Natural killer cell treated with Interleukin-12 subunit alpha and Interleukin-12 subunit beta and Interleukin-15 and Interleukin-18, amount 100 ng/mL, for 72 hours (primary cell): ENCODE results near the gene SAC3D1. TPM values are rescaled to one million over a fixed set of nuclear protein-coding genes. Genes with fewer than 3 reads are reported as not detected.

ENCODE experiments used
- ATAC-seq, 2 donors: fragments of 150-1000 bp; cut with Tn5 transposase in 1 of 2; sonication (Bioruptor Pico), chemical (Tn5 transposase) in 1 of 2; 2 replicates each; pipeline ENCODE4 v1.10.0; 2021
- DNase-seq: peaks from one replicate; pipeline ENCODE4 v3.0.0; 2022; ENCODE audit warnings: low spot score
- H3K27ac Mint-ChIP-seq, 2 donors: 1 replicate in 1 of 2; 2 replicates in 1 of 2; pipeline ENCODE4 v1.8.0; 2022; ENCODE audit warnings: mixed read lengths in 2 of 2, mild to moderate bottlenecking in 1 of 2, moderate library complexity in 1 of 2
- H3K27me3 Mint-ChIP-seq, 2 donors: 1 replicate in 1 of 2; 2 replicates in 1 of 2; pipeline ENCODE4 v1.8.0; 2022; ENCODE audit warnings: mixed read lengths in 2 of 2
- H3K36me3 Mint-ChIP-seq: one replicate; pipeline ENCODE4 v1.8.0; 2022; ENCODE audit warnings: mixed read lengths
- H3K4me1 Mint-ChIP-seq, 2 donors: 1 replicate in 1 of 2; 2 replicates in 1 of 2; pipeline ENCODE4 v1.8.0; 2022; ENCODE audit warnings: low read depth in 2 of 2, mixed read lengths in 2 of 2, mild to moderate bottlenecking in 1 of 2
- H3K4me3 Mint-ChIP-seq: one replicate; pipeline ENCODE4 v1.8.0; 2022; ENCODE audit warnings: mixed read lengths
- H3K9me3 Mint-ChIP-seq: 2 replicates; pipeline ENCODE4 v1.8.0; 2022; ENCODE audit warnings: mixed read lengths
- total RNA-seq, 2 donors: library from RNA; stranded (reverse); gene quantifications; one replicate each; pipeline ENCODE4 v1.2.3, GENCODE V29; 2022

SAC3D1 gene
- total RNA-seq, 2 donors from 2014 or later, result 7.6 to 18.5 TPM

- Mint-ChIP-seq H3K9me3 (no peaks in the 10 kb centered on the region), H3K4me3 (no peak within 1 kb of the TSS), H3K27me3 (peaks cover 0 to 15% of the 10 kb centered on the region in 2 donors), H3K36me3 (no peaks in the 10 kb centered on the region), H3K27ac (no peak within 1 kb of the TSS), H3K4me1 (peaks cover 0 to 6% of the 10 kb centered on the region in 2 donors)
- DNase-seq, result no peak
- ATAC-seq, result peak in 1 of 2 donors; percentile 21
Observed at GRCh38 chr11:65058419-65059054, 17.5 kb downstream of the SAC3D1 start, which contains the start of gene NAALADL1. TSS of gene NAALADL1 (minus strand) at chr11:65058553. CDS start at chr11:65058521, 32 bp downstream.

GRCh38 chr11:65059523-65059922, 18.5 kb downstream of the SAC3D1 start:
- H3K27me3 Mint-ChIP-seq, result peaks cover 0 to 9% of the 10 kb centered on the region in 2 donors
- no peak for ATAC-seq
- H3K36me3 Mint-ChIP-seq, result no peaks in the 10 kb centered on the region
- no peak for DNase-seq
- H3K27ac Mint-ChIP-seq, result no peak overlapping the region
- H3K9me3 Mint-ChIP-seq, result no peaks in the 10 kb centered on the region
- no peaks in the 10 kb centered on the region for H3K4me1 Mint-ChIP-seq
- H3K4me3 Mint-ChIP-seq, result no peak overlapping the region

- Mint-ChIP-seq H3K4me1 (no peaks in the 10 kb centered on the region), H3K27me3 (peaks cover 0 to 9% of the 10 kb centered on the region in 2 donors)
Observed at GRCh38 chr11:65059959-65060824, 19.2 kb downstream of the SAC3D1 start.

GRCh38 chr11:65060913-65061408, 20.0 kb downstream of the SAC3D1 start:
- no peak for ATAC-seq
- Mint-ChIP-seq H3K36me3 (no peaks in the 10 kb centered on the region), H3K27me3 (peaks cover 0 to 7% of the 10 kb centered on the region in 2 donors), H3K27ac (no peak overlapping the region), H3K4me1 (no peaks in the 10 kb centered on the region), H3K4me3 (no peak overlapping the region), H3K9me3 (no peaks in the 10 kb centered on the region)
- no peak for DNase-seq

More at GRCh38 chr11:65059959-65060824, 19.2 kb downstream of the SAC3D1 start:
- H3K27ac Mint-ChIP-seq, result no peak overlapping the region
- ATAC-seq, result no peak
- no peak for DNase-seq
- no peaks in the 10 kb centered on the region for H3K9me3 Mint-ChIP-seq
- H3K36me3 Mint-ChIP-seq, result no peaks in the 10 kb centered on the region
- H3K4me3 Mint-ChIP-seq, result no peak overlapping the region

- DNase-seq (no peak), ATAC-seq (no peak)
- H3K4me1 Mint-ChIP-seq, result no peaks in the 10 kb centered on the region
- H3K27me3 Mint-ChIP-seq, result peaks cover 0 to 7% of the 10 kb centered on the region in 2 donors
- H3K36me3 Mint-ChIP-seq, result no peaks in the 10 kb centered on the region
- H3K4me3 Mint-ChIP-seq, result no peak overlapping the region
- no peak overlapping the region for H3K27ac Mint-ChIP-seq
- H3K9me3 Mint-ChIP-seq, result no peaks in the 10 kb centered on the region
Observed at GRCh38 chr11:65063532-65063931, 22.5 kb downstream of the SAC3D1 start.

- peaks cover 0 to 7% of the 10 kb centered on the region in 2 donors for H3K27me3 Mint-ChIP-seq
- no peaks in the 10 kb centered on the region for H3K4me1 Mint-ChIP-seq
- H3K27ac Mint-ChIP-seq, result no peak overlapping the region
- no peaks in the 10 kb centered on the region for H3K36me3 Mint-ChIP-seq
- DNase-seq (no peak), ATAC-seq (no peak)
- H3K4me3 Mint-ChIP-seq, result no peak overlapping the region
- H3K9me3 Mint-ChIP-seq, result no peaks in the 10 kb centered on the region
Observed at GRCh38 chr11:65064847-65065240, 23.8 kb downstream of the SAC3D1 start.

- Mint-ChIP-seq H3K4me1 (no peaks in the 10 kb centered on the region), H3K36me3 (no peaks in the 10 kb centered on the region), H3K4me3 (no peak overlapping the region), H3K27ac (no peak overlapping the region), H3K9me3 (no peaks in the 10 kb centered on the region), H3K27me3 (peaks cover 0 to 7% of the 10 kb centered on the region in 2 donors)
- DNase-seq, result no peak
- ATAC-seq, result no peak
Observed at GRCh38 chr11:65065851-65066250, 24.8 kb downstream of the SAC3D1 start.

GRCh38 chr11:65066315-65066714, 25.3 kb downstream of the SAC3D1 start:
- Mint-ChIP-seq H3K4me3 (no peak overlapping the region), H3K27me3 (peaks cover 0 to 4% of the 10 kb centered on the region in 2 donors), H3K27ac (no peak overlapping the region), H3K36me3 (no peaks in the 10 kb centered on the region), H3K9me3 (no peaks in the 10 kb centered on the region), H3K4me1 (no peaks in the 10 kb centered on the region)
- no peak for DNase-seq
- no peak for ATAC-seq

GRCh38 chr11:65066805-65067291, 25.8 kb downstream of the SAC3D1 start:
- Mint-ChIP-seq H3K4me3 (no peak overlapping the region), H3K36me3 (no peaks in the 10 kb centered on the region), H3K4me1 (no peaks in the 10 kb centered on the region), H3K9me3 (no peaks in the 10 kb centered on the region), H3K27ac (no peak overlapping the region), H3K27me3 (peaks cover 0 to 4% of the 10 kb centered on the region in 2 donors)
- DNase-seq, result no peak
- no peak for ATAC-seq

GRCh38 chr11:65067446-65067845, 26.4 kb downstream of the SAC3D1 start:
- Mint-ChIP-seq H3K27me3 (peaks cover 0 to under 1% of the 10 kb centered on the region in 2 donors), H3K4me1 (no peaks in the 10 kb centered on the region), H3K9me3 (no peaks in the 10 kb centered on the region), H3K36me3 (no peaks in the 10 kb centered on the region), H3K4me3 (no peak overlapping the region), H3K27ac (no peak overlapping the region)
- no peak for ATAC-seq
- DNase-seq, result no peak

GRCh38 chr11:65069217-65069616, 28.2 kb downstream of the SAC3D1 start:
- H3K27ac Mint-ChIP-seq, result no peak overlapping the region
- no peaks in the 10 kb centered on the region for H3K36me3 Mint-ChIP-seq
- no peak for ATAC-seq
- no peaks in the 10 kb centered on the region for H3K27me3 Mint-ChIP-seq
- no peaks in the 10 kb centered on the region for H3K9me3 Mint-ChIP-seq
- H3K4me1 Mint-ChIP-seq, result no peaks in the 10 kb centered on the region
- DNase-seq, result no peak
- no peak overlapping the region for H3K4me3 Mint-ChIP-seq

GRCh38 chr11:65071907-65072630, 31.1 kb downstream of the SAC3D1 start:
- Mint-ChIP-seq H3K9me3 (no peaks in the 10 kb centered on the region), H3K27me3 (no peaks in the 10 kb centered on the region), H3K36me3 (no peaks in the 10 kb centered on the region), H3K4me3 (no peak overlapping the region), H3K27ac (no peak overlapping the region), H3K4me1 (no peaks in the 10 kb centered on the region)
- DNase-seq, result no peak
- peak in 1 of 2 donors; percentile 25 for ATAC-seq

GRCh38 chr11:65072631-65072966, 31.6 kb downstream of the SAC3D1 start:
- Mint-ChIP-seq H3K27ac (no peak overlapping the region), H3K27me3 (no peaks in the 10 kb centered on the region), H3K9me3 (no peaks in the 10 kb centered on the region), H3K4me3 (no peak overlapping the region), H3K4me1 (peaks cover 0 to 3% of the 10 kb centered on the region in 2 donors), H3K36me3 (no peaks in the 10 kb centered on the region)
- no peak for ATAC-seq
- DNase-seq, result no peak
